Left ventricle myocardium inferior (tissue), 1 donor: ENCODE results near the gene SSH2. TPM values are rescaled to one million over a fixed set of nuclear protein-coding genes. Genes with fewer than 3 reads are reported as not detected.

Experiments used
- DNase-seq: peaks from one replicate; pipeline ENCODE4 v3.0.0-alpha.2; 2020
- H3K27ac ChIP-seq: fragments of 200-600 bp; replicated peaks from 2 replicates; pipeline ENCODE4 v1.8.0; 2021
- H3K27me3 ChIP-seq: fragments of 200-600 bp; 2 replicates; pipeline ENCODE4 v1.8.0; 2021; ENCODE audit warnings: low read depth
- H3K36me3 ChIP-seq: fragments of 200-600 bp; 2 replicates; pipeline ENCODE4 v1.8.0; 2021
- H3K4me1 ChIP-seq: fragments of 200-600 bp; 2 replicates; pipeline ENCODE4 v1.8.0; 2021
- H3K4me3 ChIP-seq: fragments of 200-600 bp; 2 replicates; pipeline ENCODE4 v1.8.0; 2021; ENCODE audit warnings: mild to moderate bottlenecking, moderate library complexity
- H3K9me3 ChIP-seq: fragments of 200-600 bp; replicated peaks from 2 replicates; pipeline ENCODE4 v1.8.0; 2021
- CTCF ChIP-seq: fragments of 200-600 bp; IDR thresholded peaks from 2 replicates; pipeline ENCODE4 v1.8.0; 2021; ENCODE audit warnings: antibody characterized with exemption, mild to moderate bottlenecking, borderline replicate concordance
- intact Hi-C: fragments of 100-400 bp; cut with micrococcal nuclease; formaldehyde crosslinking; loops from one replicate; pipeline ENCODE4 v1.11.0; 2022
- total RNA-seq: library from RNA; stranded (reverse); fragmentation: NEBNext Ultra II Directional; extraction: Animal tissue kit (Norgen Biotek cat#: 25700); gene quantifications from one replicate; pipeline ENCODE4 v1.2.1, GENCODE V29; 2021
- donor health status: DM: no; HTN: yes; CAD: no; lungs with severe emphysema.

Gene SSH2
- total RNA-seq, 1 donor from 2014 or later, result 28.6 TPM

GRCh38 chr17:29589524-29590410 lies 340.3 kb downstream of the SSH2 start, which contains the start of gene GIT1:
TSS of gene GIT1 (minus strand) at chr17:29589648. CDS start at chr17:29589378, 270 bp downstream.
- H3K27ac ChIP-seq, result peak within 1 kb of the TSS; percentile 93
- H3K4me3 ChIP-seq, result peak within 1 kb of the TSS; percentile 95
- peak; percentile 13 for TF ChIP-seq CTCF
- intact Hi-C loops, result no loop called here
- no peaks in the 10 kb centered on the region for H3K36me3 ChIP-seq
- peak; percentile 89 for DNase-seq
- no peaks in the 10 kb centered on the region for H3K27me3 ChIP-seq
- peaks cover 88% of the 10 kb centered on the region for H3K4me1 ChIP-seq
- no peaks in the 10 kb centered on the region for H3K9me3 ChIP-seq

- peak; percentile 8 for TF ChIP-seq CTCF
These were observed 341.2 kb downstream of the SSH2 start for GRCh38 chr17:29588562-29589411.

GRCh38 chr17:29588017-29588561 lies 341.9 kb downstream of the SSH2 start:
- Histone ChIP-seq H3K9me3 (no peaks in the 10 kb centered on the region), H3K36me3 (peaks cover 3% of the 10 kb centered on the region), H3K27me3 (no peaks in the 10 kb centered on the region), H3K4me1 (peaks cover 92% of the 10 kb centered on the region), H3K27ac (peak overlapping the region; percentile 93), H3K4me3 (peak overlapping the region; percentile 95)
- intact Hi-C loops, result no loop called here
- no peak for TF ChIP-seq CTCF
- no peak for DNase-seq

More at GRCh38 chr17:29588562-29589411, 341.2 kb downstream of the SSH2 start:
- Histone ChIP-seq H3K27me3 (no peaks in the 10 kb centered on the region), H3K36me3 (no peaks in the 10 kb centered on the region), H3K4me3 (peak overlapping the region; percentile 95), H3K27ac (peak overlapping the region; percentile 93), H3K4me1 (peaks cover 88% of the 10 kb centered on the region), H3K9me3 (no peaks in the 10 kb centered on the region)
- intact Hi-C loops, result no loop called here
- no peak for DNase-seq

- DNase-seq, result no peak
- Histone ChIP-seq H3K27me3 (no peaks in the 10 kb centered on the region), H3K4me1 (peaks cover 93% of the 10 kb centered on the region), H3K27ac (peak overlapping the region; percentile 93), H3K9me3 (no peaks in the 10 kb centered on the region), H3K36me3 (peaks cover 8% of the 10 kb centered on the region), H3K4me3 (peak overlapping the region; percentile 95)
- intact Hi-C loops, result no loop called here
- TF ChIP-seq CTCF, result no peak
These were observed 342.4 kb downstream of the SSH2 start for GRCh38 chr17:29587591-29587990.
